ENCODE results near the gene SMYD5.
A peak's percentile ranks its signal among the peaks of the same experiment; 100 is the strongest.
"Not testable (repeated sequence)": the region's sequence is repeated elsewhere in the genome, so short reads cannot be mapped to it uniquely, and the experiment has no call there.

SMYD5 gene
- total RNA-seq, result 3.1 to 19.3 (median 11.6) reads per million in 18 experiments

GRCh38 chr2:73214120-73215035 lies at the start of gene SMYD5:
Gene SMYD5 (plus strand): TSS chr2:73214245. CDS start chr2:73214267, 22 bp downstream.
- DNase-seq, result peak; percentile 89 to 91

DNA sequence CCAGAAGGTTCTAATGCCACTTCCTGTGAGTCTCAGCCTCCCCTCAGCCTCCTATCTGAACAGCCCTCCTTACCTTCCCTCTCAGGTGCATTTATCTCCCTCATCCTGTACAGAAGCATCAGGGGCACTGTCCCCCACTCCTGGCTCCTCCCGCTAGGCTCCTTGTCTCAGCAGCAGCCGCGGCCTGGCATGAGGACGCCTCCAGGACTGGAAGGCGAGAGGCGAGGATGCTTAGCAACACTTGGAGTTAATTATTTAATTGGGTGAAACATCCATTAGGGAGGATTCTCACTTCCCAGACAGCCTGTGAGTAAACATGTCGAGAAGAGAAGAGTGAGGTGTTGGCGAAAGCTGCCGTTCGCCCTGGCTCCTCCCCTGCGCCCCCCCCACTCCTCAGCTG lies 48.1 kb upstream of the SMYD5 start:
- DNase-seq, result not testable (repeated sequence)

GRCh38 chr2:73166813-73167212 lies 47.2 kb upstream of the SMYD5 start:
- DNase-seq, result not testable (repeated sequence)

DNA sequence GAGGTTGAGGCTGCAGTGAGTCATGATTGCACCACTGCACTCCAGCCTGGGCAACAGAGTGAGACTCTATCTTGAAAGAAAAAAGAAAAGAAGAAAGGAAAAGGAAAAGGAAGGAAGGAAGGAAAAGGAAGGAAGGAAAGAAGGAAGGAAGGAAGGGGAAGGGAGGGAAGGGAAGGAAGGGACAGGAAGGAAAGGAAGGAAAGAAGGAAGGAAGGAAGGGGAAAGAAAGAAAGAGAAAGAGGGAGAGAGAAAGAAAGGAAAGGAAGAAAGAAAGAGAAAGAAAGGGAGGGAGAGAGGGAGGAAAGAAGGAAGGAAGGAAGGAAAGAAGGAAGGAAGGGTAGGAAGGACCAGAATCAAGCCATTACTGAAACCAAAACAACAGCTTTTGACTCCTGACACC lies 45.7 kb upstream of the SMYD5 start:
- not testable (repeated sequence) for DNase-seq

DNA sequence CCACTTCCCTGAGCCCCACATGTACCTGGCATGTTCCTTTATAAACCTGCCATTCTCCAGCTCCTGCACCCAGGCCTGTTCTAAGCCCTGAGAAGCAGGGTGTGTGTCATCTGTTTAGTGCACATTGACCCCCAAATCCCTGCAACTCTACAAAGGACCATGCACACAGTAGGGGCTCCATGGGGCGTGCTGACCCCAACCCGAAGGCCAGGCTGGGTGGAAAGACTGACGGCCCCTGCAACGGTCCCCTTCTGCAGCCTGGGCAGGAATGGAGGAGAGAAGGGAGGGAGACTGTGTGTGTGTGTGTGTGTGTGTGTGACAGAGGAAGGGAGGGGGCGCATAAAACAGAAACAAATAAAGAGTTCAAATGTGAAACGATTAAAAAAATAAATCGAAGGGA lies 43.7 kb upstream of the SMYD5 start:
- DNase-seq, result not testable (repeated sequence)

DNA sequence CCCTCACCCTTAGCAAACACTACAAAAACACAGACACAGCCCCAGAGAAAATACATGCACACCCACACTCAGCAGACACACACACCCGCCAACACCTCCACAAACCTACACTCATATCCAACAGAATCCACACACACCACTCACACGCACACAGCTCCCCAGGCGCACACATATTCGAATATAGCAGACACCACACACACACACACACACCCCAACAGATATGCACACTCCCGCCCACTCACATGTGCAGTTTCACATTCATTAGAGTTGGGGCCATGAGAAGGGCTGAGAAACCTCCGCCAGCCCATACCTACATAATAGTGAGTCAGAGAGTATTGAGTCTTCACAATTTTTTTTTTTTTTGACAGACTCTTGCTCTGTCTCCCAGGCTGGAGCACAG lies 41.1 kb upstream of the SMYD5 start:
- DNase-seq, result no peak

DNA sequence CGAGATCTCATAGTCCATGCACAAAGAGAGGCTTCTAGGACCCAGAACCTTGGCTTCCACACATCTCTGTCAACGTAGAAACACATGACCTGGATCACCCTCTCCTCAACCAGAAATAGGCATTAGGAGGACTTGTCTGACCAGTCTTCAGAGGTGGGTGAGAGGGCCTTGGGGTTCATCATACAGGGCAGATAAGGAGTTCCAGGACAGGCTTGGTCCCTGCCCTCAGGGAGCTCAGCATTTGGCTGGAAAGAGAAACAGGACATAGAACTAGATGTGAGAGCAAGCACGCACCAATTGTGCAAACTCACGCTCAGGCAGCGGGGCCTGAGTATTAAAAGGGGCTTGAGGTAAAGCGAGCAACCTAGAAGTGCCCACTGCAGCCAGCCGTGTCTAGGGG lies 40.3 kb upstream of the SMYD5 start:
- no peak for DNase-seq

DNA sequence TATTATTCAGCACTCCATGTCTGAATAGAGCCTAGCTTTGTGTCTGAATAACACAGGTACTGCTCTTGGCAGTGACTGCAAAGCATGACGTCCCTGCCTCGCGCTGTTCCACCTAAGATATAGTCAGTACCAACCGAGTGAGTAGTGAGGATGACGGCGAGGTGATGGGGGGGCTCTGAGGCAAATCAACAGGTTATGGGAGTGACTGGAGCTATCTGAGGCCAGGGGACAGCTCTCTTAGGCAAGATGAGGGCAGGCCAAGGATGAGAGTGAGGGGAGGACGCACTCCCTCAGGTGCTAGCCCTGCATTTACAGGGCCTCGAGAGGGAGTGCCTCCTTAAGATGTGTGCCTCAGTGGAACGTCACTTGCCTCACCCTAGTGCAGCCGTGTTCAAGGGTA lies 39.8 kb upstream of the SMYD5 start:
- no peak for DNase-seq

DNA sequence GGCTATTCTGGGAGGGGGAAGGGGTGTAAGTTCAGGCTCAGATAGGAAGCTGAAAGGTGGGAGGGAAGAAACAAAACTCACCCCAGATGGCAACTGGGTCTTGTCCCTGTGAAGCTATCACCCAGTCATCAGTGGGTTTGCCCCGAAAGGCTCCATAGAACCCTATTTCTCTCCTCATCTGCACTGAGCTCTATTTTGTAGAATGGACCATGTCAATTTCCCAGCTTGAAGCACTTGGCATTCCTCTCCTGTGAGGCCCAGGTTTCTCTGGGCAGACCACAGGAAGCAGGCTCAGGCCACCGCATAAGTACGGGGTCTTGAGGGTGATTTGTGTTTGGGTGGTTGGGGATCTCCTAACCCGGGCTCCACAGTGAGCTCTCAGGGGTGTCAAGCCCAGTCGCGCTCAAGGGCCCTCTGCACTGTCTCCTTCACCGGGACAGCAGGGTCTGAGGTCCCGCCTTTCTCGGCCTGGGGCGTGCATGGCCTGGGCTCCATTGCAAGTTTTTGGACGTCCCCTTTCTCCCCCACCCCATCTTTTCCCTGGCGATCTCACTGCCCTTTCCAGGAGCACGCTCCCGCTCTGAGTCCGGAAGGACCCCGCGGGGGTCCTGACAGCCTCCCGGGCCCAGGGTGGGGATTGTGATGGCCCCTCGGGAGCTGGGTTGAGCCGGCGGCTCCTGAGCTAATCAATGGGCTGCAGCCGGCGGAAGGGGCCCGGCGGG lies 38.9 kb upstream of the SMYD5 start:
- DNase-seq, result no peak

- DNase-seq, result peak; percentile 8 to 54
These were observed 38.3 kb upstream of the SMYD5 start for GRCh38 chr2:73175663-73176204.

DNA sequence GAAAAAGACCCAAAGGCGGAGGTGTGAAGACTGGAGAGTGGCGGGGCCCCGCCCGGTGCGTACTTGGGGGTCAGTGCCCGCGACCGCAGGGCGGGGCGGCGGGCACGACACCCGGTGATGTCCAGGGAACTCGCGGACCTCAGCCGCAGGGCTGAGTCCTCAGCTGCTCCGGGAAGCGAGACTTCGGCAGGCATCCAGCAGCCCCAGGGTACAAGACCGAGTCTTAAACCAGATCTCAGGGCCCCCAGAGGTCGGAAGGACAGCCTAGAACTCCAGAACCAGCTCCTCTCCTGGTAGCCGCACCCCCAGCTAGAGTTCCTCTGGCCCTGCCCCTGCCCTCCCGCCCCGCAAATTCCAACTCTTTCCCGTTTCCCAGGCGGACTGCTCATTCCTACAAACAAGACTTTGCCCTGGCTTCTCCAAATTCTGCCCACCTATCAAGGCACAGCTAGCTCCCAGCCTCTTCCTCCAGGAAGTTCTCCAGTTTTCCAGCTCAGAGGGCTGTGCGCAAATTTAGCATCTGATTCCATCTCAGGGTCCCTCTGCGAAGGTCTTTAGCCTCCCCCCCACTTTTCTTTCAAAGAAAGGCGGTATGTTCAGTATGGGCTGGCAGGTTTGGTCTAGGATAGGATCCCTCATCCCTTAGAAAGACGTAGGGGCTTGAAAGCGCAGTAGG lies 37.7 kb upstream of the SMYD5 start:
- DNase-seq, result no peak

DNA sequence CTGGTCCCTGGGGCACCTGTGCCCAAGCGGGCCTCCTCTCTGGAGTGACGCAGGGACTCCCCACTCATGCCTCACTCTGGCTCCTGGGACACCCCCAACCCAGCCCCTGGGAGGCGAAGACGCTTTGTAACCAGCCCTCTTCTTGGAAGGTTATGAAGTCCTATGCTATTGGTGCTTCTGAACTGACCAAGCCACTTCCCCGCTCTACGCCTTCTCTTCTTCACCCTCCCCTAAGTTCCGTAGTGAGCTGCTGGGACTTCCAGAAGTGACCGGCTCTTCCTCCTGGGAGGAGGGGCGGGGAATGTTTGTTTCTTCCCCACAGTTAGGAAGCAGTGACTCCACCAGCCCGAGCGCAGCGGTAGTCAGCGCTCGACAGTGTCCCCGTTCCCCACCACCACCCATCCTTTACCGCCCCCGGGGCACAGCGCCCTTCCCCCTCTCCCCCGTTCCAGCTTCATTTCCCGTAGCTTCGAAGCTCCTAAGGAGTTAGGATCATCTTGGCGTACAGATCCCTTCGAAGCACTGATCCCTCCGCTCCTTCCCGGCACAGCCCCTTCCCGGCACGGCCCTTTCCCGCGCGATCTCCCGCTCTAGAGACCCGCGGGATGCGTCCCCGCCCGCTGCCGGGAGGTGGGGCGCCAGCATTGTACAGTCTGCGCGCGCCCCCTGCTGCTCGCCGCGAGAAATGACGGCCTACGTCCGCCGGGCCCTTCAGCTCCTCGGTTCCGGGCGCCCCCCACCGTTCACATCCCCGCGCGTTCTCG lies 37.0 kb upstream of the SMYD5 start:
- DNase-seq, result peak; percentile 84 to 87

GRCh38 chr2:73177645-73178255 lies 36.3 kb upstream of the SMYD5 start:
- no peak for DNase-seq

- no peak for DNase-seq
These were observed 28.1 kb upstream of the SMYD5 start for GRCh38 chr2:73185965-73186364.

DNA sequence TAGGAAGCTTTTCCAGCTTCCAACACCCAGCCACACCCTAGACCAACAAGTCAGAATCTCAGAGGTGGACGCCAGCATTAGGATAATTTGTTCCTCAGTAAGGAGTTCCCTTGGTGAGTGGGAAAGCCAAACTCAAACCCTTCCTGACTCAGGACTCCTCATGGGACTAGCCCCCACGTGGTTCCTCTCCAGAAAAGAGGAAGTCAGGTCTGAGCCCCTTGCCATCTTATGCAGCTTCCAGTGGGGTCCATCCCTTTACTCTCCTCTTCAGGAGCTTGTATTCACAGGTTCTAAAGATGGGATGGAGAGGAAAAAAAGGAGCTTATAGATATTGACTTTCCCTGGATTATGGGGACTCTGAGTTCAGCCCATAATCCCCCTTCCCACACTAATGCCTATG lies 26.5 kb upstream of the SMYD5 start:
- DNase-seq, result no peak

DNA sequence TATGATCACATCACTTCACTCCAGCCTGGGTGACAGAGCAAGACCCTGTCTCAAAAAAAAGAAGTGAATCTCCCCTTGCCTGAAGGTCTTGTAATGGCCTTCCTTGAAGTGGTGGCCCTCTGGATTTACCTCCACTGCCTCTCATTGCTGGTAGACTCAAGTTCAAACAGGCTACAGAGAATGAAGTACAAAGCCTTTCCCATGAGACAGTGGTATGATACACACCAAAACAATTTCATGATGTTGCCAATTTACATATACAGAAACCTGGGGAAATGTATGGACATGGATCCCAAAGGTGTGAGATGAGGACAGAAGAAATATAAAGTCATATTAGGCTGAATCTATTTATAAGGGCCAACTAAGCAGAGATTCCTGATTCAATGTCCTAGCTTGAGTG lies 16.5 kb upstream of the SMYD5 start:
- no peak for DNase-seq

GRCh38 chr2:73200281-73200680 lies 13.8 kb upstream of the SMYD5 start:
- DNase-seq, result not testable (repeated sequence)

DNA sequence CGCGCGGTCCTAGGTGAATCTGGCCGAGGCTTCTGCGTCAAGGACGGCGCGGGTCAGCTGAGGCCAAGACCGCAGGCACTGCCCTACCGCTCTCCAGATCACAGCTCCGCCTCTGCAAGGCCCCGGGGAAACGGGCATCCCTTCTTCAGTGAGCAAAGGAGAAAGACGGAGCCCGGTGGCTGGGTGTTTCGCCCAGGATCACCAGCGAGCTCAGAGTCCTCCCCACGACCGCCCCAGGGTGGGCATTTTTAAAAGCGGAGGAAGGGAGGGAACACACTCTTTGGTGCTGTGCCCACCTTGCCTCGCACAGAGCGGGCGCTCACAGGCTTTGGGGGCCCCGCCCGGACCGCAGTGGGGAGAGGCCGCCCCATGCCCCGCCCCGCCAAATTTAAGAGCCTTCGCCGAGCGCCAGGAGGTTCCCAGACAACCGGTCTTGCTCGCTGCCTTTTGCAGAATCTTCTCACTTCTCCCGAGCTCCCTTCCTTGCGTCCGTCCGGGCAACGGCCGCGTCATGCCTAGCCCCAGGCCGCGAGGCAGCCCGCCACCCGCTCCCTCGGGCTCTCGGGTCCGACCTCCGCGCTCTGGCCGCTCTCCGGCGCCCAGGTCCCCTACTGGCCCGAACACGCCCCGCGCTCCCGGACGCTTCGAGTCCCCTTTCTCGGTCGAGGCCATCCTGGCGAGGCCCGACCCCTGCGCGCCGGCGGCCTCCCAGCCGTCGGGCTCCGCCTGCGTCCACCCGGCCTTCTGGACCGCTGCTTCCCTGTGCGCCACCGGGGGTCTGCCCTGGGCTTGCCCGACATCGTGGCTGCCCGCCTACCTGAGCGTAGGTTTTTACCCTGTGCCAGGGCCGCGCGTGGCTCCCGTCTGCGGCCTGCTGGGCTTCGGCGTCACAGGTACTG lies 11.6 kb upstream of the SMYD5 start, which contains the start of gene NOTO:
NOTO (plus strand) TSS at position 419 of the 899 bp plus-strand sequence; CDS start at position 512, 93 bp downstream.
- DNase-seq, result no peak

DNA sequence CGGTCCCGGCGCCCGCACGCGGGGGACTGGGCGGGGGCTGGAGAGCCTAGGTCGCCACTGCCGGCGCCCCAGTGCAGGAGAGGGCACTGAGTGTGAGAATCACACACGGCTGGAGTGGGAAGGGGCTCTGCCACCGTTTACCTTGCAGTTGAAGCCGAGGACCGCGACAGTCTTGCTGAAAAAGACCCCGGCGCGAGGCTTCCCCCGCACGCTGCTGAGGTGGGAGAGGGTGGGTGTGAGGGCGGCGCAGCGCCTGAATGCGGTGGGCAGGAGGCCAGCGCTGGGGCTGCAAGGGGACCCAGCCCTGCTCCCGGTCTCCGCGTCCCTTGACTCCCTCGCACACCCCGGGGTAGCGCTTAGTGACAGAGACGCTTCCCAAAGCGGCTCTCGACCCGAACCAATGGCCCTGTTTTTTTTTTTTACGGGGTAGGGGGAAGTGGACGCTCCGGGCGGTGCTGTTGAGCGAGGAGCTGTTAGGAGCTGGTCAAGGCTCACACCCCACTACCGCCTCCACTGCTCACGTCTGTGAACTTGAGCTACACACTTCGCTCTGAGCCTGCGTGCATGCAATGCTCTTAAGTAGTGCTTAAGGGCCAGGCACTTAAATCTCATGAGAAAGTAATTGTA lies 10.9 kb upstream of the SMYD5 start:
- DNase-seq, result peak in 1 of 2 donors; percentile 8

- no peak for DNase-seq
These were observed 8.4 kb upstream of the SMYD5 start for GRCh38 chr2:73205611-73206010.

All from inflammatory macrophage (primary cell).